Measurements from ENCODE around the gene SFMBT1.

Gene SFMBT1

GRCh38 chr3:52890735-52891134, 155.1 kb downstream of the SFMBT1 start:
- no peak overlapping the region for H3K4me3 ChIP-seq (ENCODE audit: control insufficient read depth, low read depth, low read length)
- no peak for TF ChIP-seq CTCF (IDR thresholded peaks at IDR 0.05; ENCODE audit: control insufficient read depth, insufficient read depth, low read depth, low read length, missing control alignments)
- no peak for DNase-seq (ENCODE audit: low read depth)

GRCh38 chr3:52889901-52890300, 156.0 kb downstream of the SFMBT1 start:
- H3K4me3 ChIP-seq (ENCODE audit: control insufficient read depth, low read depth, low read length), result no peak overlapping the region
- DNase-seq (ENCODE audit: low read depth), result no peak
- TF ChIP-seq CTCF (IDR thresholded peaks at IDR 0.05; ENCODE audit: control insufficient read depth, insufficient read depth, low read depth, low read length, missing control alignments), result no peak

- TF ChIP-seq CTCF (IDR thresholded peaks at IDR 0.05; ENCODE audit: control insufficient read depth, insufficient read depth, low read depth, low read length, missing control alignments), result no peak
- DNase-seq (ENCODE audit: low read depth), result no peak
- H3K4me3 ChIP-seq (ENCODE audit: control insufficient read depth, low read depth, low read length), result no peak overlapping the region
These were observed 158.7 kb downstream of the SFMBT1 start for GRCh38 chr3:52887166-52887565.

GRCh38 chr3:52886049-52886730, 159.7 kb downstream of the SFMBT1 start:
- no peak for DNase-seq (ENCODE audit: low read depth)
- no peak overlapping the region for H3K4me3 ChIP-seq (ENCODE audit: control insufficient read depth, low read depth, low read length)
- TF ChIP-seq CTCF (IDR thresholded peaks at IDR 0.05; ENCODE audit: control insufficient read depth, insufficient read depth, low read depth, low read length, missing control alignments), result no peak

GRCh38 chr3:52882377-52882776, 163.5 kb downstream of the SFMBT1 start:
- no peak overlapping the region for H3K4me3 ChIP-seq (ENCODE audit: control insufficient read depth, low read depth, low read length)
- no peak for DNase-seq (ENCODE audit: low read depth)
- no peak for TF ChIP-seq CTCF (IDR thresholded peaks at IDR 0.05; ENCODE audit: control insufficient read depth, insufficient read depth, low read depth, low read length, missing control alignments)

GRCh38 chr3:52881871-52882270, 164.0 kb downstream of the SFMBT1 start:
- no peak overlapping the region for H3K4me3 ChIP-seq (ENCODE audit: control insufficient read depth, low read depth, low read length)
- no peak for TF ChIP-seq CTCF (IDR thresholded peaks at IDR 0.05; ENCODE audit: control insufficient read depth, insufficient read depth, low read depth, low read length, missing control alignments)
- no peak for DNase-seq (ENCODE audit: low read depth)

All from AG09309 (cell line).